Measurements from ENCODE around the gene GSTO2.
A peak's percentile ranks its signal among the peaks of the same experiment; 100 is the strongest.

GSTO2 gene

GRCh38 chr10:104253606-104254410 is 15.2 kb upstream of the GSTO2 start:
- DNase-seq (ENCODE audit: low read depth) = no peak

- no peak for DNase-seq (ENCODE audit: low read depth)
Measured at GRCh38 chr10:104254493-104255310, 14.3 kb upstream of the GSTO2 start, which contains the start of gene GSTO1. TSS of gene GSTO1 (plus strand) at chr10:104254892. CDS start at chr10:104254929, 37 bp downstream.

GRCh38 chr10:104255311-104255981 is 13.5 kb upstream of the GSTO2 start:
- DNase-seq (ENCODE audit: low read depth) = peak; percentile 72

- DNase-seq (ENCODE audit: low read depth) = no peak
Measured at GRCh38 chr10:104256335-104256961, 12.5 kb upstream of the GSTO2 start.

GRCh38 chr10:104257235-104257634 is 11.7 kb upstream of the GSTO2 start:
- no peak for DNase-seq (ENCODE audit: low read depth)

DNA sequence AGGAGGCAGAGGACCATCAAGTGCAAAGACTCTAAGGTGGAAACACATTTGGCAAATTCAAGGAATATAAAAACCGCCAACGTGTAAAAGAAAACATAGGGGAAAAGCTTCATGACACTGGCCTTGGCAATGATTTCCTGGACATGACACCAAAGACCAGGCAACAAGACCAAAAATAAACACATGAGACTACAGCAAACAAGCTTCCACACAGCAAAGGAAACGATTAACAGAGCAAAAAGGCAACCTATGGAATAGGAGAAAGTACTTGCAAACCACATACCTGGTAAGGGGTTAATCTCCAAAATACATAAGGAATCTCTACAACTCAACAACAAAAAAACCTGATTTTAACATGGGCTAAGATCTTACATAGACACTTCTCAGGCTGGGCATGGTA is 10.8 kb upstream of the GSTO2 start:
- no peak for DNase-seq (ENCODE audit: low read depth)

DNA sequence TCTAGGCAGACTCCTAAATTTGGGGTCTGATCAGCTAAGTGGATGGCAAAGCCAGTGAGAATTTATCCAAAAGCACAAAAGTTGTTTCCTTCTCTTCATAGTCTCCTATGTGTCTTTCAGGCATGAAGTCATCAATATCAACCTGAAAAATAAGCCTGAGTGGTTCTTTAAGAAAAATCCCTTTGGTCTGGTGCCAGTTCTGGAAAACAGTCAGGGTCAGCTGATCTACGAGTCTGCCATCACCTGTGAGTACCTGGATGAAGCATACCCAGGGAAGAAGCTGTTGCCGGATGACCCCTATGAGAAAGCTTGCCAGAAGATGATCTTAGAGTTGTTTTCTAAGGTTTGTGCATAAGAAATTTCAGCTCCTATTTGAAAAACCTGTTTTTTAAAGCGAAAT is 9.5 kb upstream of the GSTO2 start:
- DNase-seq (ENCODE audit: low read depth) = no peak

- no peak for DNase-seq (ENCODE audit: low read depth)
Measured at GRCh38 chr10:104259999-104260774, 8.8 kb upstream of the GSTO2 start.

DNA sequence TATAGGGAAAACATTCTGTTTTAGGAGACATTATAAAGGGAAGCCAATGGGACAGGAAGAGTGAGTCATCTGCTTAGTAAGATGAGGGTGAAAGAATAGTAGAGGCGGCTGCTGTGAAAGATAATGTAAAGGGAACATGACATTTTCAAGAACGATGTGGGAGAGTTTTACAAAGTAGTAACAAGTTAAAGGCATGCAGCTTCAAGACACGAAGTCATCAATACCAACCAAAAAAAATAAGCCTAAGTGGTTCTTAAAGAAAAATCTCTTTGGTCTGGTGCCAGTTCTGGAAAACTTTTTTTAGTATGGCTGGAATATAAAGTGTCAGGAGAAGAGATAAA is 8.2 kb upstream of the GSTO2 start:
- no peak for DNase-seq (ENCODE audit: low read depth)

- DNase-seq (ENCODE audit: low read depth) = no peak
Measured at GRCh38 chr10:104262055-104262454, 6.9 kb upstream of the GSTO2 start.

- DNase-seq (ENCODE audit: low read depth) = no peak
Measured at GRCh38 chr10:104264783-104265182, 4.2 kb upstream of the GSTO2 start.

GRCh38 chr10:104267721-104268404 is 1.1 kb upstream of the GSTO2 start:
- DNase-seq (ENCODE audit: low read depth) = no peak

DNA sequence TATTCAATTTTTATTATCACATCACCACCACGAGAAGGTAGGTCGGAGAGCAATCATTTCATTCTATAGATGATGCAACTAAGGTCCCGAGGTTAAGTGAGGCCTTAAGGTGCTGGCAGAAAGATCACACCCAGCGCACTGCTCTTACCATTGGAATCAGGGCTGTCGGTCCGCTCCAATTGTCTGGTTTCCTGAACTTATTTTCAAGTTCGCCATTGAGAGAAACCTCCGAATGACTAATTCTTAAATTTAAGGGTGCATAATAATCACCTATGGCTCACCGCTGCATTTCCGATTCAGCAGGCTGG is 625 bp upstream of the GSTO2 start:
- no peak for DNase-seq (ENCODE audit: low read depth)

DNA sequence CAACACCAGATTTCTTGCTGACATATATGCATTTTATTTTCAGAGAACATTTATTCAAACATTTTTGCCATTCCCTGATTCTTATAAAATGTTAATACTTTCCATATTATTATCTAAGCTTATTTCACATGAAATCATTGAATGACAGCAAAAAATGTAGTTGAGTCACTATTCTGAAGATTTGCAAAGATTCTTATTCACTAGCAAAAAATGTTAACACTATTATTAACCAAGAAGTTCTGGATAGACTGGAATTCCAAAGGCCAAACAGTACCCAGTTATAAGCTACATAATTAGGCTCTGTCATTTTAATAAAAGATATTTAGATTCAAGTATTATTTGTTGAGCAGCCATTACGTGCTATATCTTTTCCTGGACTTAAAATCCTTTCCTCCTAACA is 4.3 kb downstream of the GSTO2 start:
- DNase-seq (ENCODE audit: low read depth) = no peak

GRCh38 chr10:104273899-104274575 is 5.1 kb downstream of the GSTO2 start:
- no peak for DNase-seq (ENCODE audit: low read depth)

DNA sequence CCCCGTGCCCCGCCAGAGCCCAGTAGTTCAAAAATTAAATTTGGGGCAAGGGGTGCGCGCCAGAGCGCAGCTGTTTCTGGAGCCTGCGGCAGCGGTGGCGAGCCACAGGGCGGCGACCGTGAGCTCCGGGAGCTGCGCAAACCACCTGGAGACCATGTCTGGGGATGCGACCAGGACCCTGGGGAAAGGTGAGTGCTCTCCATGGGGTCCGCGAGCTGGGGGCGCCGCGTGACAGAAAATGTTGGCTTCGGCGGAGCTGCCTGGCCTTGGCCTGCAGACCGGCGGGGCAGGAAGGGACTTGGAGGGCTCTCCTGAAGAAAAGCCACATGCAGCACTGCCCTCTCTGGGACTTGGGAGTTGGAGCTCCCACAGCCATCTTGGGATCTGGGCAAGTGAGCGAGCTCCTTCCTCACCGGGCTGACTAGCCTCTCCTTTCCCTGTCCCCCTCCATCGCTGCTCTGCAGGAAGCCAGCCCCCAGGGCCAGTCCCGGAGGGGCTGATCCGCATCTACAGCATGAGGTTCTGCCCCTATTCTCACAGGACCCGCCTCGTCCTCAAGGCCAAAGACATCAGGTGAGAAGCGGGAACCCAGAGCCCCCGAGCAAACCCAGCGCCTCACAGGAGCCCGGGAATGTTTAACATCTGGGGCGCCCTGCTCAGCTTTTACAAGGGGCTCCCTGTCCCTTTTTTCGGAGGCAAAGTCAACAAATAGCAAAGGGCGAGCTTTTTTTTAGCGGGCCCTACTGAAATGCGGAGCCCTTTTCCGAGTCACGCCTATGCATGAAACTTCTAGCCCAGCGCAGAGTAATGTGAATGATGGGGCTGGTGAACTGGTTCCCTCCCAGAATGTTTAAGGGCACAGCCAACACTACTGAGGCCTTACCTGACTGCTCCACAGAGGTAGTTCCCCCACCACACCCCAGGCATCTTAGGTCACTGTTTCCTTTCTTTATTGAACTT is 6.1 kb downstream of the GSTO2 start:
- no peak for DNase-seq (ENCODE audit: low read depth)

DNA sequence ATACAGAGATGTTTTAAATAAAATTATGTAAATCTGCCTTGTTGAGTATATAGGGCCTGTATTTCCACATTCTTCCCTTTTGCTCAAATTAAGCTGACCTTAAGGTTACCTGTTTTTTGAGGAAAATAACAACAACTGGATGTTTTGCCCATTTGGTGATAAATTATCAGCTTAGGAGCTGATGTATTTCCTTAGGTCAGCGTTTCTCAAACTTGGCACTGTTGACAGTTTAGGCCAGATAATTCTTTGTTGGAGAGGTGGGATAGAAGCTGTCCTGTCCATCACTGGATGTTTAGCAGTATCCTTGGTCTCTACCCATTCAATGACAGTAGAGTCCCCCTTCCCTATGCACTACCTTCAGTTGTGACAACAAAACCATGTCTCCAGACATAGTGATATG is 7.2 kb downstream of the GSTO2 start:
- no peak for DNase-seq (ENCODE audit: low read depth)

- no peak for DNase-seq (ENCODE audit: low read depth)
Measured at GRCh38 chr10:104277785-104278184, 8.8 kb downstream of the GSTO2 start.

DNA sequence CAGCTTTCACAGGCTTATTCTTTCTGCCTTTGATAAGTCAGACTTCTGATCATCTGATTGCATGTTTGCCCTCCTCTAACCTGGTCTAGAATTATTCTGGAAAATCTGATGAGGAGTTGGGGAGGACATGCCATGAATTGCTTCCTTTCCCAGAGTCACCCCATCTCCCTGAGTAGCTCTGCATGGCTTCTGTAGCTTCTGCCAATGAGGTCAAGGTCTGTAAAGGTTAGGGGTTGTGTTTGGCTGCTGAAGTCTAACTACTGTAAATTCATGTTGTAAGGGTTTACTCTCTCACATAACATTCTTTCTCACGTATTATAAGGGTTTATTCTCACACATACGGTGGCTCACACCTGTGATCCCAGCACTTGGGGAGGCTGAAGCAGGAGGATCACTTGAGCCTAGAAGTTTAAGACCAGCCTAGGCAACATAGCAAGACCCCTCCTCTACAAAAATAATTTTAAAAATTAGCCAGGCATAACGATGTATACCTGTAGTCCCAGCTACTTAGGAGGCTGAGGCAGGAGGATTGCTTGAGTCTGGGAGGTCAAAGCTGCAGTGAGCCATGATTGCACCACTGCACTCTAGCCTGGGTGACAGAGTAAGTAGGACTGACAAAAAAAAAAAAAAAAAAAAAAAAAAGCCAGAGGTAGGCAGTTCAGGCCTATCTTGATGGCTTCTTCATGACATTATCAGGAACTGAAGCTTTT is 10.7 kb downstream of the GSTO2 start:
- DNase-seq (ENCODE audit: low read depth) = no peak
